HG03045 (cell line): ENCODE measurements around the gene APOBEC4.

Experiments used
- ATAC-seq: cut with Tn5 transposase; IDR thresholded peaks from one replicate; pipeline ENCODE4 v1.9.1; 2021; ENCODE audit warnings: mild to moderate bottlenecking, moderate library complexity; ENCODE audit not compliant: unreplicated experiment

APOBEC4 gene

DNA sequence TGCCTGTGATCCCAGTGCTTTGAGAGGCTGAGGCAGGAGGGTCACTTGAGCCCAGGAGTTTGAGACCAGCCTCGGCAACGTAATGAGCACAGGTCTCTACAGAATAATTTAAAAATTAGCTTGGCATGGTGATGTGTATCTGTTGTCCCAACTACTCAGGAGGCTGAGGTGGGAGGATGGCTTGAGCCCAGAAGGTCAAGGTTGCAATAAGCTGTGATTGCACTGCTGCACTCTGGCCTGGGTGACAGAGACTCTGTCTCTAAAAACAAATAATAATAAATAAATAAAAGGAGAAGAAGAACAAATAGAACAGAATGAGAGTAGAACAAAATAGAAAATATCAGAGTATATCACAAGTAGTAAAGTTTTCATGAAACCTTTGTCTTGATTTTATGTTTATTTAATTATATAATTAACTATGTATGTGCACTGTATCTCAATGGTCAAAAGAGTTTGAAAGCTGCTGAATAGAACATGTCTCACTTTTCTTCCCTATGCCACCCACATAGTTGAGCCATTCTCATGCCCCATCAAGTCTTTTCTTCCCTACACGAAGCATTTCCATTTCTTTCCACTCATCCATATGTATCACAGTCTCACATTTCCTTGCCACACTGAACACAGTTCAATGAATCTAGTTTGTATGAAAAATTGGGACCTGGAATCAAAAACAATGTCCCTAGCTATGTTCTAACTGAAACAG lies 22.9 kb upstream of the APOBEC4 start:
- no peak for ATAC-seq

GRCh38 chr1:183675381-183675780 lies 22.3 kb upstream of the APOBEC4 start:
- ATAC-seq, result no peak

DNA sequence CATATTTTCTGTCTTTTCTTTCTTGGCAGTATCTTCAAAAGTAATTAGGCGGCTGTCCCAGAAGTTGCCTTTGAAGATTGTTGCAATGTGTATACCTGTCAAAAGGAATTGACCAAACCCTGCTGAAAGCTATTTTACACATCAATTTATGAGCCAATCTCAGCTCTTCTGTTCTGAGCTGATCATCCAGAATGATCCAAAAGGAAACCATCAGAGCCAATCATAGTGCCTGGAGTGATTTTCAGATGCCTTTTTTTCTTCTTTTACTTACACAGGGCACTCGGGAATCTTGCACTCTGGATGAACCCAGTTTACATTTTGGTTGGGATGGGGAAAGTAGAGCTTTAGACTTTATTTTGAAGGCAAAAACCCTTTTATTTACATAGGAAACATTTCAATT lies 21.8 kb upstream of the APOBEC4 start:
- ATAC-seq, result no peak

DNA sequence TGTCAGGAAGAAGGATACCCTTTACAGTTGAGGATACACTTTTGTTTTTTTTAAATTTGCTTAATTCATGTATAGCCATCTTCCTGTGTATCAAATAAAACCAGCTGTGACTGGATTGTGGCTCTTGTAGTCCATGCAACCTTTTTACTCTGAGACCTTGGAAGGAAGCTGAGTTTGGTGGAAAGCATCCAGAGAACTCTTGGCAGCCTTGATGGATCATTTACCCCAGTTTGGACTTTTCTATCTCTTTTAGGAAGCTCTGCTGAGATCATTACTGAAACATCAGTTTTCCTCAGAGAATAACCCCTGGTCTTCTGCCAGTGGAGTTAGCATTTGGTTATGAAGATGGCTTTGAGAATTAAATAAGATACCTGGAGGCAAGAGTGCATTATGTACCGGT lies 21.2 kb upstream of the APOBEC4 start:
- ATAC-seq, result no peak

- ATAC-seq, result no peak
Observed at GRCh38 chr1:183673605-183674323, 20.6 kb upstream of the APOBEC4 start.

- ATAC-seq, result no peak
Observed at GRCh38 chr1:183670169-183670568, 17.1 kb upstream of the APOBEC4 start.

GRCh38 chr1:183656355-183656754 lies 3.2 kb upstream of the APOBEC4 start:
- ATAC-seq, result no peak

DNA sequence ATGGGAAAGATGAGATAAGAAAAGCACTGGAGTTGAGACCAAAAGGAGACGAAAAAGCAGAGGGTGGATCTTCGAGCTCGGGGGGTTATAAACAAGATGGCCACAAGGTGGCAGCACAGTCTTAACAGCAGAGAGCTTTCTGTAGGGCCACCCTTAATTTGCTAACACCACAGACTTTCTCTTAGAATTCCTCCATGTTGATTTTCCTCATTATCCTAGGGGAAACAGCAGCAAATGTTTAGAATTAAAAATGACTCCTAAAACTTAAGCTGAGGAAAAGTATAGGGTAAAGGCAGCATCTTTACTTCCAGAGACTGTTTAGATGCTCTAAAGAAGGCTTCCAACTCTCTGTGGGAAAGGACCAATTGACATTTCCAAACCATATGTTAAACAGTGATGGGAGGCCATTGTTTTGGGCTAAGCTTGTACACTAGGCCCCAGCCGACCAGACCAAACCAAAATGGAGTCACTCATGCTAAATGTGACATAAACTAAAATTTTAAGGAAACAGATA lies 2.5 kb upstream of the APOBEC4 start:
- peak; percentile 72 for ATAC-seq

GRCh38 chr1:183654706-183655105 lies 1.6 kb upstream of the APOBEC4 start:
- ATAC-seq, result no peak

DNA sequence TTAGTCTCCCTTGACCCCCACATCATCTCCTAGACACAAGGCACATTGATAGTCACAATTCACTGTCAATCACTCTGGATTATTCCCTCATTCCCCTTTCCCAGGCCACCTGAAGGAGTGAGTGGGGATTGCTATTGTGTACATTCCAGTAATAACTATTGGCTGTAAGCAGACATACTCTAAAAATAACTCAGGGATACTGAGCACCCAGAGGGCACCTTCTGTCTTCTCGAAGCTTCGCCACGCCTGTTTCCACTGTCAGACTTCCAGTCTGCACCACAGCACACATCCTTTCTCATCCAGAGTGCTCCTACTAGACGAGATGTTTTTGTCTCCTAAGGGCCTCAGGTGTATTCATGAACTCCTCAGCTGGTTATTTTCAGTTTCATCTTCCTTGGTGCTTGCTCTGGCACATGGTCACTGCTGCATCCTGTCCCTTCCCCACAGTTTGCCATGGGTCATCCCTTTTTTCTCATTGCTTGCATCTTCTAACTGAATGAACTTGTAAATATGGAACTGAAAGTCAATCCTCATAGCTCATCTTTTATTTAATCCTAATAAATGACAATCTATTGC lies 848 bp upstream of the APOBEC4 start:
- ATAC-seq, result no peak

- no peak for ATAC-seq
Observed at GRCh38 chr1:183653462-183653794, 312 bp upstream of the APOBEC4 start.

GRCh38 chr1:183652107-183652506 lies 1.0 kb downstream of the APOBEC4 start:
- ATAC-seq, result no peak

DNA sequence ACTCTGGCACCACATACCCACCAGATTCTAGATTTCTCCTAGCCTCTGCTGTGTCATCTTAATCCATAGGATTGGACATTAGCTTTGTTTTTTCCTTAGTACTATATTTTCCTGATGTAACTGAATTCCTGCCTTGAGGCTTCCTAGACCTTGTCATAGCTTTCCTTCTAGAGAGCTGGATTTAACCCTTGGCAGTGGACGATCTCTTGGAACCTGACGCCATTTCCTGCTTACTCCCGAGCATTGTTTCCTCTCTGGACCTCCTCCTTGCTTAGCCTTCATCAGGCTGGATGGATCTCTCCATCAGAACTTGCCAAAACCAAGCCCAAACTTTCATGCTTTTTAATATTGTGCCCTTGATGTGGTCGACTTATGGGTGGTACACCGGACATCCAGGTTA lies 1.5 kb downstream of the APOBEC4 start:
- ATAC-seq, result no peak

DNA sequence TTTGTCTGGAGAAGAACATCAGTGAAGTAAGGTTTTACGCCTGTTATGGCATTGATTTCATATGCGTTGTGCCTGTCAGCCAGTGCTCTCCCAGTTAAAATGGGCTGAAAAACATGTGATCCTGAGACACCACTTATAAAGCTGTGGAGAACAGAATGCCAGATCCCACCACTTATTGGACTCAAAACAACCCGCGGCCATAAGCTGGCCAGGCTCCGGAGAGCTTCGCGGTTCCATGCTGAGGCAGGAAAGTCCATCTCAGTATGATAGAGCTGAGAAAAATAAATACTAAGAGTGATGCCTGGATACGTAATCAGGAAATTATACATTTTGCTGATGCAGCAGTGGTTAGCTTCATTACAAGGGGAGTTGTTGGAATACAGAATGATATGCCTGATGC lies 5.1 kb downstream of the APOBEC4 start:
- no peak for ATAC-seq

GRCh38 chr1:183646776-183647175 lies 6.3 kb downstream of the APOBEC4 start:
- no peak for ATAC-seq

DNA sequence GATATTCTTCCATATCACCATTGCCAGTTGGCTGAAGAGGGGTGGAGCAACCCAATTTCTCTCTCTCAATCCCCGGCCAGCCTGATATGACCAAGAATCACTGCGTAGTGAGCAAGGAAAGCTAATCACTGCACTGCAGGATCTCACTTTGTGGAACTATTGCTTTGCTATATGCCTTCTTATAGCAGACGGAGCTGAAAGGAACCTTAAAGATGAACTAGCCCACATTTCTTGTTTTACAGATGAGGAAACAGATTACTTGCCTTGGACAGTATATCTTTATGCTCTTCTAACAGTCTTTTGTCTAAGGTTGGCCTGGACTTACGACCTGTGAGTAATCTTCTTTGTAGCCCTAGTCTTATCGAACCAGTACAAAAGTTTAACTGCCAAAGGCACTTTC lies 7.6 kb downstream of the APOBEC4 start:
- ATAC-seq, result no peak

DNA sequence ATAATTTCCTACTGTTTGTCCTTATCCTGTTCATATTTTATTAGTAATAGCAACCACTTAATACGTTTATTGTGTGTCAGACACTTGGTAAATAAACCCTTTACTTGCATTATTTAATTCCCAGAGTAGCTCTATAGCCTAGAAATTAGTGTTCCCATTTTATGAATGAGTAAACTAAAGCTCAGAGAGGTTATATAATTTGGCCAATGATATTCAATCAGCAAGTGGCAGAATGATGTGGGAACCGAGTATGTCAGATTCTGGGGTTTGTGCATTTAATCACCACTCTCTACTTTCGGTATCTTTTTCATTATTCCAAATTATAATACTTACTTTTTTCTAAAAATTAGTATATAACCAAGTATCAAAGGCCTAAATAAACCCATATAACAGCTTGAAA lies 10.9 kb downstream of the APOBEC4 start:
- ATAC-seq, result no peak

DNA sequence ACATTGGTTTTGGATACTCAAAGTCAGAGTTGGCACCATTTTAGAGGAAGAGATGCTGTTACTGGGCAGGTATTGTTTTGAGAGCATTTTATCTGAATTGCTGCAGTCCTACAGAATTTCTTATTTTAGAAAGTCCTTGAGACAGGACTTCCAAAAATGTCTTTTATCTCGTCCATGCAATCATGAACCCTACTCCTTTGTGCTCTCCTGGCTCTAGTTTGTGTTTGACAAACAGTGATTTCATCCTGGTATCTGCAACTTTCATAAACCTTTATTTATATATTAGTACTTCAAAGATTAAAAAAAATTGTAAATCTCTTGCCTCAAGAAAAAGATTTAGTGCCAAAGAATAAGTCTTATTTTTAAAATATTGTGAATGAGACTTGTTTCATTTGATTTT lies 12.9 kb downstream of the APOBEC4 start:
- no peak for ATAC-seq

DNA sequence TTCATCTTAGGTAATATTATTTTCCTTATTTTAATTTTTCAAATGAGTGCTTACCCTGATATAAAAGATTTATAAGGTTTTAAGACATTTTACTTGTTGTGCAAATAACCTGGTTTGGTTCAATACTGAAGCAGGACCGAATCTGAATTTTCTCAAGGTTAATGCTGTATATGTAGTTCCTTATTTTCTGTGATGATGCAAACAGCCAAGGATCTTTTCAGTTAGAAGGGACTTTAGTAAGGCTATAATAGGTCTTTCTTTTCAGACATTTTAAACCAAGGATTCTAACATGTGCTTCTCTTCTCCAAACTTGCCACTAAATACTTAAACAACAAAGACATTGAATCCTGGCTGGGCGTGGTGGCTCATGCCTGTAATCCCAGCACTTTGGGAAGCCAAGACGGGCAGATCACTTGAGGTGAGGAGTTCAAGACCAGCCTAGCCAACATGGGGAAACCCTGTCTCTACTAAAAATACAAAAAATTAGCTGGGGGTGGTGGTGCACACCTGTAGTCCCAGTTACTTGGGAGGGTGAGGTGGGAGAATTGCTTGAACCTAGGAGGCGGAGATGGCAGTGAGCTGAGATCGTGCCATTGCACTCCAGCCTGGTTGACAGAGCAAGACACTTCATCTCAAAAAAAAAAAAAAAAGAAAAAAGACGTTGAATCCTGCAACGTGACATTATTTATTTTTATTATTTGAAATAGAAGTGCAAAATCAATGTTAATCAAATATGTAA lies 14.3 kb downstream of the APOBEC4 start:
- ATAC-seq, result no peak

DNA sequence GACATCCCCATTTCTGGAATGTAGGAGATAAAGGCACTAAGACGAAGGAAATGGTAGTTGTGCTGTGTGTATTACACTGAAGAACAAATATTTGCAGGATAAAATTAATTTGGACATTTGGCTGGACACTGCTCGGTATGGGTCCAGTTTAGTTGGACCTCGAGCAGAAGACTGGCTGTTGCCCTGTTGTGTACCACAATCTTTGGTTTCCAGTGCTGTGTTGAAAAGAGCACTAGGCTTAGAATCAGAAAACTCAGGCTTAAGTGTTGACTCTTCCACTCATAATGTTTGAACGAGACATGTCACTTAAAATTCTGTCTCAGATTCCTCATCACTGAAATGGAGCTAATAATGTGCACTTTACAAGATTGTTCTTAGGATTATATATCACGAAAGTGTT lies 16.3 kb downstream of the APOBEC4 start:
- ATAC-seq, result no peak

- ATAC-seq, result no peak
Observed at GRCh38 chr1:183636334-183636682, 16.8 kb downstream of the APOBEC4 start.
